Liver (tissue), 9 donors: Measurements from ENCODE around the gene CDC14A. TPM values are rescaled to one million over a fixed set of nuclear protein-coding genes. Genes with fewer than 3 reads are reported as not detected.

Experiments used
- DNase-seq: peaks from one replicate; pipeline ENCODE4 v3.0.0-alpha.2; 2017; ENCODE audit warnings: low spot score
- H3K27ac ChIP-seq, 2 donors: one replicate each; pipeline ENCODE4 v1.7.0; 2013; ENCODE audit warnings: inconsistent platforms in 2 of 2, low read length in 2 of 2, control low read depth in 1 of 2, low read depth in 1 of 2, mild to moderate bottlenecking in 1 of 2
- H3K27me3 ChIP-seq, 4 donors: one replicate each; pipeline versions ENCODE4 v1.6.1 to v1.7.0; 2013; ENCODE audit warnings: low read length in 3 of 4, inconsistent platforms in 1 of 4, mild to moderate bottlenecking in 1 of 4, moderate library complexity in 1 of 4; ENCODE audit not compliant: control insufficient read depth in 4 of 4, insufficient read depth in 4 of 4
- H3K36me3 ChIP-seq, 4 donors: one replicate each; pipeline versions ENCODE4 v1.6.1 to v1.7.0; 2013; ENCODE audit warnings: low read length in 3 of 4, mild to moderate bottlenecking in 3 of 4, low read depth in 1 of 4, moderate library complexity in 1 of 4; ENCODE audit not compliant: control insufficient read depth in 4 of 4, insufficient read depth in 3 of 4
- H3K4me1 ChIP-seq, 4 donors: one replicate each; pipeline versions ENCODE4 v1.6.1 to v1.7.0; 2013; ENCODE audit warnings: low read length in 3 of 4, mild to moderate bottlenecking in 3 of 4, moderate library complexity in 1 of 4; ENCODE audit not compliant: control insufficient read depth in 4 of 4, insufficient read depth in 4 of 4
- H3K4me3 ChIP-seq, 3 donors: one replicate each; pipeline versions ENCODE4 v1.6.1 to v1.7.0; 2013; ENCODE audit warnings: low read length in 3 of 3, control low read depth in 1 of 3, low read depth in 1 of 3, mild to moderate bottlenecking in 1 of 3
- H3K9ac ChIP-seq, 2 donors: one replicate each; pipeline ENCODE4 v1.7.0; 2013; ENCODE audit warnings: low read length in 2 of 2, mild to moderate bottlenecking in 2 of 2, moderate library complexity in 2 of 2, control low read depth in 1 of 2, low read depth in 1 of 2
- H3K9me3 ChIP-seq, 4 donors: one replicate each; pipeline versions ENCODE4 v1.6.1 to v1.7.0; 2013; ENCODE audit warnings: low read length in 3 of 4; ENCODE audit not compliant: control insufficient read depth in 4 of 4
- ATF3 ChIP-seq: IDR thresholded peaks from 2 replicates; pipeline ENCODE4 v1.6.1; 2016; ENCODE audit warnings: antibody characterized with exemption
- CTCF ChIP-seq: fragments of 150-350 bp; IDR thresholded peaks from 2 replicates; pipeline ENCODE4 v1.5.1; 2017; ENCODE audit warnings: improper control_type of control experiment, low read depth, low read length; ENCODE audit not compliant: missing input control
- EGR1 ChIP-seq, 2 donors: IDR thresholded peaks; 2 replicates each; pipeline ENCODE4 v1.6.1; 2016 to 2018; ENCODE audit warnings: antibody characterized with exemption in 2 of 2, low read depth in 2 of 2
- FOXA1 ChIP-seq: IDR thresholded peaks from 2 replicates; pipeline ENCODE4 v1.6.1; 2016; ENCODE audit warnings: antibody characterized with exemption
- FOXA2 ChIP-seq: IDR thresholded peaks from 2 replicates; pipeline ENCODE4 v1.6.1; 2016; ENCODE audit warnings: antibody characterized with exemption
- HNF4A ChIP-seq, 2 donors: conservative IDR thresholded peaks; 2 replicates each; pipeline ENCODE4 v1.6.1; 2016; ENCODE audit warnings: antibody characterized with exemption in 2 of 2, mild to moderate bottlenecking in 2 of 2
- HNF4G ChIP-seq: IDR thresholded peaks from 2 replicates; pipeline ENCODE4 v1.6.1; 2016; ENCODE audit warnings: antibody characterized with exemption
- JUND ChIP-seq, 2 donors: IDR thresholded peaks; 2 replicates each; pipeline ENCODE4 v1.6.1; 2016; ENCODE audit warnings: antibody characterized with exemption in 2 of 2
- MAX ChIP-seq: IDR thresholded peaks from 2 replicates; pipeline ENCODE4 v1.6.1; 2016; ENCODE audit warnings: antibody characterized with exemption
- RAD21 ChIP-seq, 2 donors: IDR thresholded peaks; 2 replicates each; pipeline ENCODE4 v1.6.1; 2016; ENCODE audit warnings: antibody characterized with exemption in 2 of 2, mild to moderate bottlenecking in 2 of 2
- REST ChIP-seq: IDR thresholded peaks from 2 replicates; pipeline ENCODE4 v1.6.1; 2016; ENCODE audit warnings: antibody characterized with exemption, mild to moderate bottlenecking
- RXRA ChIP-seq, 2 donors: IDR thresholded peaks; 2 replicates each; pipeline ENCODE4 v1.6.1; 2017 to 2018; ENCODE audit warnings: antibody characterized with exemption in 2 of 2, mild to moderate bottlenecking in 1 of 2
- SP1 ChIP-seq: IDR thresholded peaks from 2 replicates; pipeline ENCODE4 v1.6.1; 2018; ENCODE audit warnings: antibody characterized with exemption, mild to moderate bottlenecking
- TAF1 ChIP-seq: conservative IDR thresholded peaks from 2 replicates; pipeline ENCODE4 v1.6.1; 2016; ENCODE audit warnings: antibody characterized with exemption, mild to moderate bottlenecking
- YY1 ChIP-seq: IDR thresholded peaks from 2 replicates; pipeline ENCODE4 v1.6.1; 2016; ENCODE audit warnings: antibody characterized with exemption, mild to moderate bottlenecking
- ZBTB33 ChIP-seq: IDR thresholded peaks from 2 replicates; pipeline ENCODE4 v1.6.1; 2016; ENCODE audit warnings: antibody characterized with exemption
- WGBS: extraction: QIAGEN DNeasy Blood & Tissue Kit; methylation state at CpG from one replicate; pipeline ENCODE4 v1.1.7; 2013; 5-methylcytosine and 5-hydroxymethylcytosine counted together
- polyA plus RNA-seq, 2 donors: library from polyadenylated mRNA; stranded (reverse) in 1 of 2; unstranded in 1 of 2; fragments of 200-250 nt in 1 of 2; fragments of >200 nt in 1 of 2; fragmentation: Nextera tagmentation in 1 of 2; extraction: Ambion mirVana in 1 of 2; gene quantifications; one replicate each; pipeline versions ENCODE4 v1.2.1 to v1.2.3, GENCODE V29; 2013 to 2015
- total RNA-seq, 2 donors: library from RNA; depleted of rRNA; stranded (reverse); fragments of >200 nt; gene quantifications; one replicate each; pipeline ENCODE4 v1.2.3, GENCODE V29; 2014
- donor health status: healthy.
- donor health status: healthy.
- donor health status: healthy.
- donor health status: healthy.
- donor health status: healthy.

CDC14A gene
- total and polyA plus RNA-seq, 4 donors: 0.39 to 4.1 (median 2.6) TPM

GRCh38 chr1:100392756-100393155 lies 40.5 kb downstream of the CDC14A start:
- H3K4me1 ChIP-seq: no peaks in the 10 kb centered on the region
- H3K4me3 ChIP-seq: no peak overlapping the region
- H3K27ac ChIP-seq: no peak overlapping the region
- H3K27me3 ChIP-seq: no peaks in the 10 kb centered on the region
- no peaks in the 10 kb centered on the region for H3K36me3 ChIP-seq
- no peak overlapping the region for H3K9ac ChIP-seq
- DNase-seq: no peak
- WGBS: 86% methylated on average over 5 of the region's 5 CpGs
- no peaks in the 10 kb centered on the region for H3K9me3 ChIP-seq
- TF ChIP-seq EGR1 (IDR thresholded peaks at IDR 0.05; ENCODE audit: low read depth in 2 of 2) (no peak), RXRA (IDR thresholded peaks at IDR 0.05) (no peak), MAX (no peak), FOXA2 (no peak), RAD21 (IDR thresholded peaks at IDR 0.05) (no peak), ATF3 (no peak), HNF4G (no peak)

GRCh38 chr1:100394285-100394684 lies 42.0 kb downstream of the CDC14A start:
- no peaks in the 10 kb centered on the region for H3K4me1 ChIP-seq
- no peaks in the 10 kb centered on the region for H3K9me3 ChIP-seq
- H3K27me3 ChIP-seq: no peaks in the 10 kb centered on the region
- WGBS: 82% methylated on average over 1 of the region's 1 CpG
- no peak overlapping the region for H3K4me3 ChIP-seq
- no peak overlapping the region for H3K27ac ChIP-seq
- H3K9ac ChIP-seq: no peak overlapping the region
- TF ChIP-seq ZBTB33 (no peak), CTCF (no peak), HNF4A (conservative IDR thresholded peaks at IDR 0.05) (no peak), RAD21 (IDR thresholded peaks at IDR 0.05) (no peak), TAF1 (no peak), REST (no peak), ATF3 (no peak), JUND (IDR thresholded peaks at IDR 0.05) (no peak), YY1 (no peak), FOXA2 (no peak), HNF4G (no peak), MAX (no peak), SP1 (no peak), FOXA1 (no peak)
- DNase-seq: no peak
- H3K36me3 ChIP-seq: no peaks in the 10 kb centered on the region
